ENCODE data around the gene YKT6.

Gene YKT6

DNA sequence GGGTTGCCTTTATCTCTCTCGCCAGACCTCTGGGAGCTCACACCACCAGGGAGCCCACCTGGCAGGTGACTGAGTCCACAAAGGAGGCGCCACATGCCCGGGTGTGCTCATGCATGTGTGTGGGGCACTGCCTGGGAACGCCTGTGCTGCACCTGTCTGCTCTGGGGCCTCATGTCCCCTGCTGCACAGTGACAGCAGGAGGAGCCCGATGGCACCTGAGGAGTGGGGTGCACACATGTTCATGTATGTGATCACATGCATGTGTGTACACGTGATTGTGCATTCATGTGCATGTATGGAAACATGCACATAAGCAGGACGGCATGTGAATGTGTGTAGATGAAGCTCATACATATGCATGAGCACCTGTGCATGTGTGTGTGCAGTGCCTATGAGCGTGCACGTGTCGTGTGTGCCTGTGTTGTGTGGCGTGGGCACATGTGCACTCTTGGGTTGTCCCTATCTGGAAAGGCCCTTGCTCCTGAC, 22.0 kb downstream of the YKT6 start:
- Histone ChIP-seq H3K27me3 (ENCODE audit: low read depth, low read length) (peaks cover 13% of the 10 kb centered on the region; the same call in 1 of the 2 replicates), H3K9me3 (ENCODE audit: insufficient read depth, low read length) (no peaks in the 10 kb centered on the region), H2AFZ (ENCODE audit: low read depth, low read length) (no peak overlapping the region), H3K4me1 (ENCODE audit: low read length) (no peaks in the 10 kb centered on the region), H3K36me3 (replicated peaks; ENCODE audit: low read depth, low read length) (no peaks in the 10 kb centered on the region), H3K27ac (ENCODE audit: low read length) (no peak overlapping the region), H3K9ac (ENCODE audit: low read length) (no peak overlapping the region), H3K4me2 (ENCODE audit: low read length) (no peak overlapping the region), H3K79me2 (ENCODE audit: low read length) (no peaks in the 10 kb centered on the region), H3K4me3 (ENCODE audit: low read length) (no peak overlapping the region), H4K20me1 (ENCODE audit: insufficient read depth, low read length) (no peaks in the 10 kb centered on the region)
- TF ChIP-seq, protein P1, sequence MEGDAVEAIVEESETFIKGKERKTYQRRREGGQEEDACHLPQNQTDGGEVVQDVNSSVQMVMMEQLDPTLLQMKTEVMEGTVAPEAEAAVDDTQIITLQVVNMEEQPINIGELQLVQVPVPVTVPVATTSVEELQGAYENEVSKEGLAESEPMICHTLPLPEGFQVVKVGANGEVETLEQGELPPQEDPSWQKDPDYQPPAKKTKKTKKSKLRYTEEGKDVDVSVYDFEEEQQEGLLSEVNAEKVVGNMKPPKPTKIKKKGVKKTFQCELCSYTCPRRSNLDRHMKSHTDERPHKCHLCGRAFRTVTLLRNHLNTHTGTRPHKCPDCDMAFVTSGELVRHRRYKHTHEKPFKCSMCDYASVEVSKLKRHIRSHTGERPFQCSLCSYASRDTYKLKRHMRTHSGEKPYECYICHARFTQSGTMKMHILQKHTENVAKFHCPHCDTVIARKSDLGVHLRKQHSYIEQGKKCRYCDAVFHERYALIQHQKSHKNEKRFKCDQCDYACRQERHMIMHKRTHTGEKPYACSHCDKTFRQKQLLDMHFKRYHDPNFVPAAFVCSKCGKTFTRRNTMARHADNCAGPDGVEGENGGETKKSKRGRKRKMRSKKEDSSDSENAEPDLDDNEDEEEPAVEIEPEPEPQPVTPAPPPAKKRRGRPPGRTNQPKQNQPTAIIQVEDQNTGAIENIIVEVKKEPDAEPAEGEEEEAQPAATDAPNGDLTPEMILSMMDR (IDR thresholded peaks at IDR 0.05; ENCODE audit: low read depth, low read length) = no peak
- no peak for TF ChIP-seq EZH2phosphoT487 (IDR thresholded peaks at IDR 0.05; ENCODE audit: low read depth)

DNA sequence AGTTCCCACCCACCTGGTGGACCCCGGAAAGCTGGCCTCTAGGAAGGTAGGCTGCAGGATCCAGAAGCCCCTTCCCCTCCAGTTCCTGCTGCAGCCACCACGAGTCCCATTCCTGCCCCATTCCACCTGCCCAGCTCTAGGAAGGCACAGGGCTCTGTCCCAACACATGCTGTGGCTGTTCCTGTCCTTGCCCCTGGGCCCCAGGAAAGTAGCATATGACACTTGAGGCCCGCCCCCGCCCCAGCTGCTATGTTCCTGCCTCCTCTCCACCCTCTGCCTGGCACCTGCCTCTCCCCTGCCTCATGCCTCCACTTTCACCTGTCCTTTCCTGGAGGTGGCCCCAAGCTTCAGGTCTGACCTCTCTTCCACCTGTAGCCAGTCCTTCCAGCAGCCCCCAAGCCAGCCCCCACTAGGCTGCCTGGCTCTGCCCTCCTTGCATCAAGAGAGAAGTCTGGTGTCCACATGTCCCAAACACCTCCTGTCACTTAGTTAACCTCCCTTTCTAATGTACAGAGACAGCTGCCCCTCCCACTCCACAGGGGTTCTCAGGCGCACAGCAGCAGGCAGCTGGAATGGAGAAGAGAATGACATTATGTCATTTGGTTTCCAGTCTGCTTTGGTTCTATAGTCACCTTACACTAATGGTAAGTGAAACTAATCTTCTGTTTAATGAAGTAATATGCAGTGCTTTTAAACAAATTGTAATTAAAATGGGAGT, 22.7 kb downstream of the YKT6 start:
- Histone ChIP-seq H3K4me2 (ENCODE audit: low read length) (no peak overlapping the region), H3K4me3 (ENCODE audit: low read length) (no peak overlapping the region), H2AFZ (ENCODE audit: low read depth, low read length) (no peak overlapping the region), H3K36me3 (replicated peaks; ENCODE audit: low read depth, low read length) (no peaks in the 10 kb centered on the region), H3K4me1 (ENCODE audit: low read length) (no peaks in the 10 kb centered on the region), H3K9ac (ENCODE audit: low read length) (no peak overlapping the region), H3K9me3 (ENCODE audit: insufficient read depth, low read length) (no peaks in the 10 kb centered on the region), H3K27ac (ENCODE audit: low read length) (no peak overlapping the region), H3K79me2 (ENCODE audit: low read length) (no peaks in the 10 kb centered on the region), H3K27me3 (ENCODE audit: low read depth, low read length) (peaks cover 13% of the 10 kb centered on the region; the same call in 1 of the 2 replicates), H4K20me1 (ENCODE audit: insufficient read depth, low read length) (no peaks in the 10 kb centered on the region)
- TF ChIP-seq, protein P1 (IDR thresholded peaks at IDR 0.05; ENCODE audit: low read depth, low read length) = no peak
- TF ChIP-seq EZH2phosphoT487 (IDR thresholded peaks at IDR 0.05; ENCODE audit: low read depth) = no peak

DNA sequence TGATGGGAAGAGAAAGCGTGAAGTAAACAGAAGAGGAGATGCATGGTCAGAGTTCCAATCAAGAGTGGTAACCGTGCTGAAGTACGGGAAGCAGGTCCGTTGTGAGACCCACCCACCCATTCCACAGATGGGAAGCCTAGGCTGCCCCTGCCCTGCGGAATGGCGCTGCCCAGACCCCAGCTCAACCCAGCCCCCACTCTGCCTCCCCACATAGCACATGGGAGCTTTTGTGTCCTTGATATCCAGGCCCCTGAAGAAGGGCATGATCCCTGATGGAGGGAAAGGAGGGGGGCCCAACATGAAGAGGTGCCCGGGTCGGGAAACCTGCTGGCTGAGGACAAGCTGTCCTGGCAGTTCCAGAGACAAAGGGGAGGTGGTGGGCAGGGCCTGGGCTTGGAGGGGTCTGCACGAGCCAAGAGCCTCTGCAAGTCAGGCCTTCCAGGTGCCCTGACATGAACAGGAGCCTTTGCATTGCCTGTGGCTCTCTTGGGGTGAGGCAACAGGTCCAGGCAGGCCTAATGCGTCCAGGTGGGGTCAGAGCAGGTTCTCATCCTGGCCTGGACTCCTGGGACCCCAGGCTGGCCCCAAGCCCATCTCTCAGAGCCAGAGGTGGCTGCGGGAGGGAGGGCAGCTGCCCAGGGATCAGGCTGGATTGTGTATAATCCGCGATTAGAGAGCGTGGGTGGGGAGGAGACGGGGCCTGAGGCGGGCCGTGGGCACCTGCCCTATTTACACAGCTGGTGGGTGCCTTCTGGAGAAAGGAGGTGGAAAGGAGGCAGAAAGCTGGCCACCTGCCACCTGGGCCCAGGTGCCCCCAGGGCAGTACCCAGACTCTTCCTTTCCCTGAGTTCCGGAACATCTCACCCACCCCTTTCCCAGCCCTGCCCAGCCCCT, 23.5 kb downstream of the YKT6 start:
- Histone ChIP-seq H3K9ac (ENCODE audit: low read length) (no peak overlapping the region), H4K20me1 (ENCODE audit: insufficient read depth, low read length) (no peaks in the 10 kb centered on the region), H3K27me3 (ENCODE audit: low read depth, low read length) (peaks cover 13% of the 10 kb centered on the region; the same call in 1 of the 2 replicates), H3K4me2 (ENCODE audit: low read length) (no peak overlapping the region), H3K4me1 (ENCODE audit: low read length) (no peaks in the 10 kb centered on the region), H3K36me3 (replicated peaks; ENCODE audit: low read depth, low read length) (no peaks in the 10 kb centered on the region), H3K4me3 (ENCODE audit: low read length) (no peak overlapping the region), H3K27ac (ENCODE audit: low read length) (no peak overlapping the region), H2AFZ (ENCODE audit: low read depth, low read length) (no peak overlapping the region), H3K79me2 (ENCODE audit: low read length) (no peaks in the 10 kb centered on the region), H3K9me3 (ENCODE audit: insufficient read depth, low read length) (no peaks in the 10 kb centered on the region)
- TF ChIP-seq, protein P1 (IDR thresholded peaks at IDR 0.05; ENCODE audit: low read depth, low read length) = no peak
- TF ChIP-seq EZH2phosphoT487 (IDR thresholded peaks at IDR 0.05; ENCODE audit: low read depth) = no peak
